GM12874 (cell line): ENCODE data around the gene NUDT19.

Experiments used
- CTCF ChIP-seq: IDR thresholded peaks from 2 replicates; pipeline ENCODE4 v1.5.1; 2011; ENCODE audit warnings: low read depth, mild to moderate bottlenecking, control low read depth, low read length, moderate library complexity; ENCODE audit not compliant: insufficient read depth

Gene NUDT19

GRCh38 chr19:32743447-32743846 is 51.8 kb downstream of the NUDT19 start:
- TF ChIP-seq CTCF = no peak

- no peak for TF ChIP-seq CTCF
Measured at GRCh38 chr19:32744555-32745325, 53.1 kb downstream of the NUDT19 start.

GRCh38 chr19:32748497-32748896 is 56.9 kb downstream of the NUDT19 start:
- TF ChIP-seq CTCF = peak; percentile 38; the same call in 1 of the 2 replicates

- no peak for TF ChIP-seq CTCF
Measured at GRCh38 chr19:32748948-32749347, 57.3 kb downstream of the NUDT19 start.

GRCh38 chr19:32749361-32749760 is 57.7 kb downstream of the NUDT19 start:
- TF ChIP-seq CTCF = no peak

- no peak for TF ChIP-seq CTCF
Measured at GRCh38 chr19:32750441-32751055, 58.9 kb downstream of the NUDT19 start.

- no peak for TF ChIP-seq CTCF
Measured at GRCh38 chr19:32751066-32751465, 59.4 kb downstream of the NUDT19 start.
